Uterus (tissue), 4 donors: ENCODE results near the gene DAPK3. TPM values are rescaled to one million over a fixed set of nuclear protein-coding genes. Genes with fewer than 3 reads are reported as not detected.

ENCODE experiments used
- DNase-seq, 2 donors: peaks; one replicate each; pipeline ENCODE4 v3.0.0-alpha.2; 2019 to 2020
- H3K27ac ChIP-seq, 2 donors: fragments of 200-600 bp; sonication (generic); 1 replicate in 1 of 2; 2 replicates in 1 of 2; pipeline ENCODE4 v1.5.1; 2016 to 2018
- H3K27me3 ChIP-seq, 2 donors: fragments of 200-600 bp; sonication (generic); one replicate each; pipeline ENCODE4 v1.5.1; 2018 to 2019; ENCODE audit warnings: control low read depth in 1 of 2
- H3K36me3 ChIP-seq, 2 donors: fragments of 200-600 bp; sonication (generic); one replicate each; pipeline ENCODE4 v1.5.1; 2019; ENCODE audit warnings: control low read depth in 1 of 2
- H3K4me1 ChIP-seq, 2 donors: fragments of 200-600 bp; sonication (generic); one replicate each; pipeline ENCODE4 v1.5.1; 2018 to 2019; ENCODE audit warnings: control low read depth in 1 of 2
- H3K4me3 ChIP-seq, 2 donors: fragments of 200-600 bp; sonication (generic); 1 replicate in 1 of 2; 2 replicates in 1 of 2; pipeline ENCODE4 v1.5.1; 2018 to 2019; ENCODE audit warnings: mild to moderate bottlenecking in 1 of 2
- H3K9me3 ChIP-seq, 2 donors: fragments of 200-600 bp; sonication (generic); one replicate each; pipeline ENCODE4 v1.5.1; 2019; ENCODE audit warnings: control low read depth in 1 of 2
- CTCF ChIP-seq, 4 experiments: fragments of 200-600 bp in 2 of 4; fragments of 450-650 bp in 2 of 4; sonication (generic) in 2 of 4; IDR thresholded peaks; one replicate each; pipeline ENCODE4 v1.5.1; 2016 to 2019; ENCODE audit warnings: antibody characterized with exemption in 4 of 4, mild to moderate bottlenecking in 2 of 4, moderate library complexity in 1 of 4
- POLR2A ChIP-seq, 2 donors: fragments of 450-650 bp; IDR thresholded peaks; one replicate each; pipeline ENCODE4 v1.6.1; 2016; ENCODE audit warnings: antibody characterized with exemption in 2 of 2, mild to moderate bottlenecking in 1 of 2, moderate library complexity in 1 of 2
- intact Hi-C: fragments of 100-400 bp; cut with DNase I; formaldehyde crosslinking; loops from one replicate; pipeline ENCODE4 v1.15.1; 2023; ENCODE audit warnings: low total_unique reads
- total RNA-seq, 4 donors: library from RNA; depleted of rRNA in 3 of 4; stranded (reverse); fragments of >200 nt in 3 of 4; gene quantifications; one replicate each; pipeline versions ENCODE4 v1.1.0 to v1.2.4, GENCODE V29; 2014 to 2023
- donor health status: DM: yes; HTN: yes; CAD: no.

The DAPK3 gene
- total RNA-seq: 100 to 1,000 TPM in 2 of 4 donors, 10 to 100 TPM in 1, 1 to 10 TPM in 1; 7.1 to 119 (median 91.9) TPM

- Histone ChIP-seq H3K36me3 (no peaks in the 10 kb centered on the region), H3K27ac (peak within 1 kb of the TSS; percentile 94 to 99), H3K4me1 (peaks cover 12 to 34% of the 10 kb centered on the region in 2 donors), H3K9me3 (no peaks in the 10 kb centered on the region), H3K27me3 (no peaks in the 10 kb centered on the region), H3K4me3 (peak within 1 kb of the TSS; percentile 69 to 95)
- DNase-seq: peak; percentile 98
- intact Hi-C loops: no loop called here
- peak; percentile 99 to 100 for TF ChIP-seq POLR2A (IDR thresholded peaks at IDR 0.05)
- TF ChIP-seq CTCF (IDR thresholded peaks at IDR 0.05): peak in 2 of 4 experiments; percentile 22 to 35
These were observed at the start of gene DAPK3 for GRCh38 chr19:3970808-3971598. Gene DAPK3 (minus strand): TSS chr19:3971099. CDS start chr19:3969735, 1,364 bp downstream.

GRCh38 chr19:4019578-4019977 lies 48.7 kb upstream of the DAPK3 start:
- intact Hi-C loops: no loop called here
- H3K36me3 ChIP-seq: no peaks in the 10 kb centered on the region
- no peak for DNase-seq
- H3K9me3 ChIP-seq: no peaks in the 10 kb centered on the region
- TF ChIP-seq CTCF (IDR thresholded peaks at IDR 0.05) (no peak), POLR2A (IDR thresholded peaks at IDR 0.05) (no peak)
- no peak overlapping the region for H3K4me3 ChIP-seq
- no peaks in the 10 kb centered on the region for H3K27me3 ChIP-seq
- peaks cover 0 to 17% of the 10 kb centered on the region in 2 donors for H3K4me1 ChIP-seq
- no peak overlapping the region for H3K27ac ChIP-seq

- TF ChIP-seq POLR2A (IDR thresholded peaks at IDR 0.05) (no peak), CTCF (IDR thresholded peaks at IDR 0.05) (no peak)
- Histone ChIP-seq H3K27ac (no peak overlapping the region), H3K4me3 (no peak overlapping the region), H3K27me3 (no peaks in the 10 kb centered on the region), H3K36me3 (no peaks in the 10 kb centered on the region), H3K4me1 (peaks cover 0 to 23% of the 10 kb centered on the region in 2 donors), H3K9me3 (no peaks in the 10 kb centered on the region)
- DNase-seq: no peak
- intact Hi-C loops: no loop called here
These were observed 48.0 kb upstream of the DAPK3 start for GRCh38 chr19:4018775-4019504.

GRCh38 chr19:4018140-4018613 lies 47.3 kb upstream of the DAPK3 start:
- DNase-seq: no peak
- H3K4me3 ChIP-seq: no peak overlapping the region
- intact Hi-C loops: no loop called here

More at GRCh38 chr19:4018140-4018613, 47.3 kb upstream of the DAPK3 start:
- no peaks in the 10 kb centered on the region for H3K36me3 ChIP-seq
- peaks cover 0 to 23% of the 10 kb centered on the region in 2 donors for H3K4me1 ChIP-seq
- H3K27ac ChIP-seq: no peak overlapping the region
- H3K9me3 ChIP-seq: no peaks in the 10 kb centered on the region
- no peaks in the 10 kb centered on the region for H3K27me3 ChIP-seq
- TF ChIP-seq POLR2A (IDR thresholded peaks at IDR 0.05) (no peak), CTCF (IDR thresholded peaks at IDR 0.05) (no peak)
